Loucy (cell line): ENCODE results near the gene CHMP4B.
A peak's percentile ranks its signal among the peaks of the same experiment; 100 is the strongest.

Experiments
- H2AFZ ChIP-seq: fragments of 200-600 bp; sonication (generic); 2 replicates; pipeline ENCODE4 v1.6.0; 2016; ENCODE audit warnings: antibody characterized with exemption, mild to moderate bottlenecking, low read length, moderate library complexity
- H3F3A ChIP-seq: fragments of 200-600 bp; 2 replicates; pipeline ENCODE4 v1.6.0; 2016; ENCODE audit warnings: antibody characterized with exemption, low read depth, mild to moderate bottlenecking
- H3K27me3 ChIP-seq: fragments of 200-600 bp; sonication (generic); 2 replicates; pipeline ENCODE4 v1.6.1; 2014; ENCODE audit warnings: low read length, mild to moderate bottlenecking; ENCODE audit not compliant: insufficient read depth, poor library complexity, severe bottlenecking
- H3K36me3 ChIP-seq: fragments of 200-600 bp; sonication (generic); 2 replicates; pipeline ENCODE4 v1.6.1; 2016; ENCODE audit warnings: low read length; ENCODE audit not compliant: insufficient read depth
- H3K4me1 ChIP-seq: fragments of 200-600 bp; sonication (generic); 2 replicates; pipeline ENCODE4 v1.5.1; 2014; ENCODE audit warnings: low read length, mild to moderate bottlenecking; ENCODE audit not compliant: insufficient read depth, poor library complexity, severe bottlenecking
- H3K4me2 ChIP-seq: fragments of 200-600 bp; sonication (generic); 2 replicates; pipeline ENCODE4 v1.6.0; 2014; ENCODE audit warnings: antibody characterized with exemption, low read length, low read depth, mild to moderate bottlenecking; ENCODE audit not compliant: poor library complexity, severe bottlenecking
- H3K4me3 ChIP-seq: fragments of 200-600 bp; sonication (generic); 2 replicates; pipeline ENCODE4 v1.5.1; 2014; ENCODE audit warnings: low read length, mild to moderate bottlenecking, mixed read lengths; ENCODE audit not compliant: poor library complexity, severe bottlenecking
- H3K79me2 ChIP-seq: fragments of 200-600 bp; sonication (generic); 2 replicates; pipeline ENCODE4 v1.6.1; 2014; ENCODE audit warnings: low read length; ENCODE audit not compliant: insufficient read depth
- H3K9ac ChIP-seq: fragments of 200-600 bp; sonication (generic); 2 replicates; pipeline ENCODE4 v1.6.0; 2014; ENCODE audit warnings: mild to moderate bottlenecking, low read depth, low read length, moderate library complexity; ENCODE audit not compliant: poor library complexity, severe bottlenecking
- H3K9me2 ChIP-seq: fragments of 200-600 bp; sonication (generic); replicated peaks from 2 replicates; pipeline ENCODE4 v1.6.1; 2016; ENCODE audit warnings: low read depth, low read length, mixed read lengths
- H3K9me3 ChIP-seq: fragments of 200-600 bp; sonication (generic); 2 replicates; pipeline ENCODE4 v1.6.1; 2014; ENCODE audit warnings: mild to moderate bottlenecking, antibody characterized with exemption, low read length, low read depth; ENCODE audit not compliant: insufficient read depth
- H4K20me1 ChIP-seq: fragments of 200-600 bp; sonication (generic); 2 replicates; pipeline ENCODE4 v1.6.0; 2014; ENCODE audit warnings: antibody characterized with exemption, low read length, mild to moderate bottlenecking; ENCODE audit not compliant: insufficient read depth, poor library complexity, severe bottlenecking
- CTCF ChIP-seq: fragments of 200-600 bp; sonication (generic); conservative IDR thresholded peaks from 2 replicates; pipeline ENCODE4 v1.5.1; 2014; ENCODE audit warnings: mild to moderate bottlenecking, antibody characterized with exemption, low read length
- EZH2phosphoT487 ChIP-seq: fragments of 200-600 bp; IDR thresholded peaks from 2 replicates; pipeline ENCODE4 v1.6.1; 2018; ENCODE audit warnings: antibody characterized with exemption, mild to moderate bottlenecking, moderate library complexity, borderline replicate concordance

CHMP4B gene

GRCh38 chr20:33816191-33816590 is 5.0 kb downstream of the CHMP4B start:
- TF ChIP-seq CTCF (no peak), EZH2phosphoT487 (no peak)
- H3K4me3 ChIP-seq: no peak overlapping the region
- H3F3A ChIP-seq: no peaks in the 10 kb centered on the region
- no peaks in the 10 kb centered on the region for H3K36me3 ChIP-seq
- peaks cover 92% of the 10 kb centered on the region for H3K79me2 ChIP-seq
- H3K4me1 ChIP-seq: peaks cover 56% of the 10 kb centered on the region
- H3K27me3 ChIP-seq: no peaks in the 10 kb centered on the region
- H4K20me1 ChIP-seq: peaks cover 78% of the 10 kb centered on the region
- H3K9me2 ChIP-seq: no peaks in the 10 kb centered on the region
- peak overlapping the region; percentile 92 for H3K4me2 ChIP-seq
- H3K9ac ChIP-seq: no peak overlapping the region
- H2AFZ ChIP-seq: no peak overlapping the region
- no peaks in the 10 kb centered on the region for H3K9me3 ChIP-seq

GRCh38 chr20:33817411-33817810 is 6.3 kb downstream of the CHMP4B start:
- no peak for TF ChIP-seq EZH2phosphoT487
- TF ChIP-seq CTCF: no peak
- H4K20me1 ChIP-seq: peaks cover 72% of the 10 kb centered on the region
- no peaks in the 10 kb centered on the region for H3F3A ChIP-seq
- no peak overlapping the region for H2AFZ ChIP-seq
- no peaks in the 10 kb centered on the region for H3K9me3 ChIP-seq
- H3K79me2 ChIP-seq: peaks cover 90% of the 10 kb centered on the region
- no peak overlapping the region for H3K9ac ChIP-seq
- H3K4me3 ChIP-seq: no peak overlapping the region
- peaks cover 52% of the 10 kb centered on the region for H3K4me1 ChIP-seq
- H3K4me2 ChIP-seq: peak overlapping the region; percentile 18
- H3K9me2 ChIP-seq: no peaks in the 10 kb centered on the region
- H3K27me3 ChIP-seq: no peaks in the 10 kb centered on the region
- no peaks in the 10 kb centered on the region for H3K36me3 ChIP-seq

GRCh38 chr20:33819456-33819855 is 8.3 kb downstream of the CHMP4B start:
- no peaks in the 10 kb centered on the region for H3F3A ChIP-seq
- H3K4me1 ChIP-seq: peaks cover 35% of the 10 kb centered on the region
- no peaks in the 10 kb centered on the region; the same call in 1 of the 2 replicates for H3K36me3 ChIP-seq
- no peak overlapping the region for H3K4me3 ChIP-seq
- no peak overlapping the region for H3K9ac ChIP-seq
- H3K4me2 ChIP-seq: no peak overlapping the region
- H3K27me3 ChIP-seq: no peaks in the 10 kb centered on the region
- H2AFZ ChIP-seq: no peak overlapping the region
- no peaks in the 10 kb centered on the region for H3K9me2 ChIP-seq
- TF ChIP-seq EZH2phosphoT487: no peak
- TF ChIP-seq CTCF: no peak
- peaks cover 91% of the 10 kb centered on the region for H3K79me2 ChIP-seq
- H3K9me3 ChIP-seq: no peaks in the 10 kb centered on the region
- H4K20me1 ChIP-seq: peaks cover 63% of the 10 kb centered on the region
